Muscle layer of duodenum (tissue), 2 donors: ENCODE measurements around the gene RAVER2.

Source experiments
- H3K27ac ChIP-seq: one replicate; pipeline ENCODE4 v1.7.0; 2013; ENCODE audit warnings: mild to moderate bottlenecking, low read length
- H3K27me3 ChIP-seq: one replicate; pipeline ENCODE4 v1.7.0; 2013; ENCODE audit warnings: low read depth, mild to moderate bottlenecking, control low read depth, low read length
- H3K36me3 ChIP-seq, 2 donors: one replicate each; pipeline ENCODE4 v1.7.0; 2013; ENCODE audit warnings: low read length in 2 of 2, control low read depth in 1 of 2, mild to moderate bottlenecking in 1 of 2; ENCODE audit not compliant: insufficient read depth in 2 of 2, control insufficient read depth in 1 of 2
- H3K4me1 ChIP-seq, 2 donors: one replicate each; pipeline ENCODE4 v1.7.0; 2013; ENCODE audit warnings: low read length in 2 of 2, mild to moderate bottlenecking in 2 of 2, control low read depth in 1 of 2, moderate library complexity in 1 of 2; ENCODE audit not compliant: insufficient read depth in 2 of 2, control insufficient read depth in 1 of 2
- H3K4me3 ChIP-seq, 2 donors: one replicate each; pipeline ENCODE4 v1.7.0; 2013; ENCODE audit warnings: low read length in 2 of 2, low read depth in 1 of 2, mild to moderate bottlenecking in 1 of 2
- H3K9me3 ChIP-seq, 2 donors: one replicate each; pipeline ENCODE4 v1.7.0; 2013; ENCODE audit warnings: low read length in 2 of 2, control low read depth in 1 of 2, mild to moderate bottlenecking in 1 of 2; ENCODE audit not compliant: control insufficient read depth in 1 of 2
- donor health status: healthy.

Gene RAVER2

GRCh38 chr1:64838486-64838885 is 93.6 kb downstream of the RAVER2 start:
- no peak overlapping the region for H3K27ac ChIP-seq
- no peaks in the 10 kb centered on the region for H3K27me3 ChIP-seq
- H3K4me3 ChIP-seq: no peak overlapping the region
- H3K4me1 ChIP-seq: no peaks in the 10 kb centered on the region
- H3K9me3 ChIP-seq: no peaks in the 10 kb centered on the region
- H3K36me3 ChIP-seq: peaks cover 81 to 85% of the 10 kb centered on the region in 2 donors

GRCh38 chr1:64839261-64839660 is 94.4 kb downstream of the RAVER2 start:
- no peak overlapping the region for H3K27ac ChIP-seq
- peaks cover 81 to 85% of the 10 kb centered on the region in 2 donors for H3K36me3 ChIP-seq
- H3K9me3 ChIP-seq: no peaks in the 10 kb centered on the region
- H3K27me3 ChIP-seq: no peaks in the 10 kb centered on the region
- H3K4me1 ChIP-seq: no peaks in the 10 kb centered on the region
- H3K4me3 ChIP-seq: no peak overlapping the region

- Histone ChIP-seq H3K27ac (no peak overlapping the region), H3K36me3 (peaks cover 80 to 86% of the 10 kb centered on the region in 2 donors), H3K4me3 (no peak overlapping the region), H3K9me3 (no peaks in the 10 kb centered on the region), H3K4me1 (no peaks in the 10 kb centered on the region), H3K27me3 (no peaks in the 10 kb centered on the region)
Observed at GRCh38 chr1:64839732-64840405, 95.0 kb downstream of the RAVER2 start.

- Histone ChIP-seq H3K4me1 (no peaks in the 10 kb centered on the region), H3K36me3 (peaks cover 75 to 88% of the 10 kb centered on the region in 2 donors), H3K27me3 (no peaks in the 10 kb centered on the region), H3K9me3 (no peaks in the 10 kb centered on the region), H3K27ac (no peak overlapping the region), H3K4me3 (no peak overlapping the region)
Observed at GRCh38 chr1:64841330-64842065, 96.6 kb downstream of the RAVER2 start.

GRCh38 chr1:64842224-64842623 is 97.3 kb downstream of the RAVER2 start:
- Histone ChIP-seq H3K36me3 (peaks cover 74 to 90% of the 10 kb centered on the region in 2 donors), H3K4me1 (no peaks in the 10 kb centered on the region), H3K27me3 (no peaks in the 10 kb centered on the region), H3K4me3 (no peak overlapping the region), H3K27ac (no peak overlapping the region), H3K9me3 (no peaks in the 10 kb centered on the region)

GRCh38 chr1:64843675-64844074 is 98.8 kb downstream of the RAVER2 start:
- peaks cover 63 to 87% of the 10 kb centered on the region in 2 donors for H3K36me3 ChIP-seq

GRCh38 chr1:64844175-64844574 is 99.3 kb downstream of the RAVER2 start:
- no peak overlapping the region for H3K4me3 ChIP-seq
- no peak overlapping the region for H3K27ac ChIP-seq
- H3K27me3 ChIP-seq: no peaks in the 10 kb centered on the region
- peaks cover 64 to 87% of the 10 kb centered on the region in 2 donors for H3K36me3 ChIP-seq
- no peaks in the 10 kb centered on the region for H3K9me3 ChIP-seq
- no peaks in the 10 kb centered on the region for H3K4me1 ChIP-seq

More at GRCh38 chr1:64843675-64844074, 98.8 kb downstream of the RAVER2 start:
- no peaks in the 10 kb centered on the region for H3K9me3 ChIP-seq
- H3K4me1 ChIP-seq: no peaks in the 10 kb centered on the region
- H3K27me3 ChIP-seq: no peaks in the 10 kb centered on the region
- H3K27ac ChIP-seq: no peak overlapping the region
- no peak overlapping the region for H3K4me3 ChIP-seq

- Histone ChIP-seq H3K4me1 (no peaks in the 10 kb centered on the region), H3K36me3 (peaks cover 64 to 87% of the 10 kb centered on the region in 2 donors), H3K4me3 (no peak overlapping the region), H3K9me3 (no peaks in the 10 kb centered on the region), H3K27ac (no peak overlapping the region), H3K27me3 (no peaks in the 10 kb centered on the region)
Observed at GRCh38 chr1:64844609-64845008, 99.7 kb downstream of the RAVER2 start.

- Histone ChIP-seq H3K9me3 (no peaks in the 10 kb centered on the region), H3K27ac (no peak overlapping the region), H3K36me3 (peaks cover 61 to 87% of the 10 kb centered on the region in 2 donors)
Observed at GRCh38 chr1:64845831-64846425, 101.1 kb downstream of the RAVER2 start.

GRCh38 chr1:64846573-64847430 is 101.9 kb downstream of the RAVER2 start:
- Histone ChIP-seq H3K4me1 (no peaks in the 10 kb centered on the region), H3K27me3 (no peaks in the 10 kb centered on the region), H3K9me3 (no peaks in the 10 kb centered on the region), H3K27ac (no peak overlapping the region), H3K4me3 (no peak overlapping the region), H3K36me3 (peaks cover 53 to 80% of the 10 kb centered on the region in 2 donors)

More at GRCh38 chr1:64845831-64846425, 101.1 kb downstream of the RAVER2 start:
- Histone ChIP-seq H3K27me3 (no peaks in the 10 kb centered on the region), H3K4me3 (no peak overlapping the region), H3K4me1 (no peaks in the 10 kb centered on the region)

- H3K27ac ChIP-seq: no peak overlapping the region
- no peaks in the 10 kb centered on the region for H3K4me1 ChIP-seq
- H3K4me3 ChIP-seq: no peak overlapping the region
- peaks cover 54 to 83% of the 10 kb centered on the region in 2 donors for H3K36me3 ChIP-seq
- no peaks in the 10 kb centered on the region for H3K27me3 ChIP-seq
- no peaks in the 10 kb centered on the region for H3K9me3 ChIP-seq
Observed at GRCh38 chr1:64847666-64848065, 102.8 kb downstream of the RAVER2 start.
